ENCODE data around the gene RIN3. TPM values are rescaled to one million over a fixed set of nuclear protein-coding genes. Genes with fewer than 3 reads are reported as not detected.

RIN3 gene
- total RNA-seq, 1 experiment from 2014 or later, result 1.5 TPM

DNA sequence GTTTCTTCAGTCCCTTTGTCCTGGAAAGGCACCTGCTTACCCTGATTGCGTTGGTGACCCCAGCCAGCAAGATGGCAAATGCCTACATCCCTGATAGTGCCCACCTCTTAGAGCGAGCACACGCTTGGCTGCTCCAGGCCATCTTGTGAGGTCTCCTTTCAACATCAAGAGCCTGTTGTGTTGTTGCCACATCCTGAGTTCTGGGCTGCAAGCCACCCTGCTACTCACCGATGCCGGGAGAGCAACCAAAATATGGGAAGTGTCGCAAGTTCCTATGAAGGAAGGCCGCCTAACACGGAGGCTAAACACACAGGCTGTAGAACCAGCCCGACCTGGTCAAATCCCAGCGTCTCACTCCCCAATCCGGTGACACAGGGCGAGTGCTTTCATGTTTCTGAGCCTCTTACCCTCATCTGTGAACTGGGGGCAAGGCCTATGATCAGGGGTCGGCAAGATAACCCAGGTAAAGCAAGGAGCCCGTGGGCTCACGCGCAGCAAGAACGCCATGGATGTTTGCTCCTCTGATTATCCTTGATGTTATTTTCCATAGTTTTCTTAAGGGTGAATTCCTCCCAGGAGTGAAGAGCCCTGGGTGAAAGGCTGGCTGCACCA, 136.5 kb downstream of the RIN3 start:
- no peaks in the 10 kb centered on the region for H3K27me3 ChIP-seq (ENCODE audit: insufficient read depth, low read length)
- H3K4me1 Mint-ChIP-seq, result 0 out of 4 replicates have a peak, but pooled peaks cover 0 to 2% of the 10 kb centered on the region in 2 experiments
- no peaks in the 10 kb centered on the region for H3K9me3 ChIP-seq (ENCODE audit: control insufficient read depth, low read depth, low read length)
- TF ChIP-seq, protein P1, sequence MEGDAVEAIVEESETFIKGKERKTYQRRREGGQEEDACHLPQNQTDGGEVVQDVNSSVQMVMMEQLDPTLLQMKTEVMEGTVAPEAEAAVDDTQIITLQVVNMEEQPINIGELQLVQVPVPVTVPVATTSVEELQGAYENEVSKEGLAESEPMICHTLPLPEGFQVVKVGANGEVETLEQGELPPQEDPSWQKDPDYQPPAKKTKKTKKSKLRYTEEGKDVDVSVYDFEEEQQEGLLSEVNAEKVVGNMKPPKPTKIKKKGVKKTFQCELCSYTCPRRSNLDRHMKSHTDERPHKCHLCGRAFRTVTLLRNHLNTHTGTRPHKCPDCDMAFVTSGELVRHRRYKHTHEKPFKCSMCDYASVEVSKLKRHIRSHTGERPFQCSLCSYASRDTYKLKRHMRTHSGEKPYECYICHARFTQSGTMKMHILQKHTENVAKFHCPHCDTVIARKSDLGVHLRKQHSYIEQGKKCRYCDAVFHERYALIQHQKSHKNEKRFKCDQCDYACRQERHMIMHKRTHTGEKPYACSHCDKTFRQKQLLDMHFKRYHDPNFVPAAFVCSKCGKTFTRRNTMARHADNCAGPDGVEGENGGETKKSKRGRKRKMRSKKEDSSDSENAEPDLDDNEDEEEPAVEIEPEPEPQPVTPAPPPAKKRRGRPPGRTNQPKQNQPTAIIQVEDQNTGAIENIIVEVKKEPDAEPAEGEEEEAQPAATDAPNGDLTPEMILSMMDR (conservative IDR thresholded peaks at IDR 0.05), result no peak
- no peaks in the 10 kb centered on the region for H3K79me2 ChIP-seq (ENCODE audit: insufficient read depth, low read length)
- H3K23ac ChIP-seq (ENCODE audit: insufficient read length, low read depth, low read length), result no peak overlapping the region
- DNase-seq, result no peak
- H3K9me3 Mint-ChIP-seq, result no peaks in the 10 kb centered on the region
- H3K18ac ChIP-seq (ENCODE audit: insufficient read length, low read depth, low read length), result no peak overlapping the region
- H2AK5ac ChIP-seq (ENCODE audit: insufficient read length, low read length), result no peak overlapping the region
- H3K9ac ChIP-seq (ENCODE audit: extremely low read depth, insufficient read length, low read length), result no peak overlapping the region
- peaks cover 2% of the 10 kb centered on the region for H3K27me3 Mint-ChIP-seq (ENCODE audit: low read depth)
- WGBS (ENCODE audit: extremely low coverage, insufficient read length, low lambda C conversion rate), result no CpG with 5 or more reads among the region's 17 CpGs
- no peak overlapping the region for H3K27ac Mint-ChIP-seq
- no peak overlapping the region for H2BK120ac ChIP-seq (ENCODE audit: low read depth, low read length, poor library complexity, severe bottlenecking)
- peaks cover 0 to 3% (median 0%) of the 10 kb centered on the region in 3 experiments; a peak in 2 of 7 replicates for H3K36me3 Mint-ChIP-seq (ENCODE audit: insufficient read depth in 1 of 3, low read depth in 3 of 3)
- no peak overlapping the region for H3K4me3 Mint-ChIP-seq
- no peak overlapping the region for H4K8ac ChIP-seq (replicated peaks; ENCODE audit: insufficient read length, low read depth, low read length)
- H4K20me1 ChIP-seq (ENCODE audit: control insufficient read depth, insufficient read depth, insufficient read length), result no peaks in the 10 kb centered on the region
- no peak overlapping the region for H2AFZ ChIP-seq (ENCODE audit: low read length)
- H4K91ac ChIP-seq (ENCODE audit: insufficient read length, low read depth, low read length), result no peak overlapping the region
- H3K27ac ChIP-seq (ENCODE audit: insufficient read length, low read depth, low read length), result no peak overlapping the region
- no peaks in the 10 kb centered on the region for H3K23me2 ChIP-seq (ENCODE audit: insufficient read length, low read depth, low read length, poor library complexity, severe bottlenecking)
- no peak overlapping the region for H3K56ac ChIP-seq (ENCODE audit: insufficient read length, low read depth, low read length)
- no peak overlapping the region for H2BK12ac ChIP-seq (ENCODE audit: insufficient read length, low read depth, low read length)
- H3T11ph ChIP-seq (ENCODE audit: low read length), result no peak overlapping the region
- no peak overlapping the region; the same call in 1 of the 2 replicates for H3K14ac ChIP-seq (ENCODE audit: insufficient read depth, low read length)
- H3K4me2 ChIP-seq (ENCODE audit: insufficient read depth, insufficient read length, low read length), result no peak overlapping the region
- H3K4me1 ChIP-seq (ENCODE audit: insufficient read depth, low read length), result no peaks in the 10 kb centered on the region
- no peak overlapping the region for H4K5ac ChIP-seq (ENCODE audit: insufficient read length, low read depth, low read length)
- H2BK15ac ChIP-seq (ENCODE audit: low read depth, low read length), result no peak overlapping the region
- no peak overlapping the region for H2BK5ac ChIP-seq (ENCODE audit: insufficient read length, low read length)
- no peak overlapping the region for H2BK20ac ChIP-seq (ENCODE audit: low read depth, low read length, poor library complexity, severe bottlenecking)
- H3K4ac ChIP-seq (ENCODE audit: low read depth, low read length), result no peak overlapping the region
- no peaks in the 10 kb centered on the region for H3K79me1 ChIP-seq (ENCODE audit: insufficient read depth, low read depth, low read length, poor library complexity, severe bottlenecking)
